Mammary epithelial cell (primary cell): Measurements from ENCODE around the gene IRGQ.

ENCODE experiments used
- EZH2 ChIP-seq: IDR thresholded peaks from 2 replicates; pipeline ENCODE4 v1.6.1; 2012; ENCODE audit warnings: low read length, inconsistent platforms, borderline replicate concordance
- TF ChIP-seq, protein P1 (sequence below), 2 donors: IDR thresholded peaks in 1 of 2; conservative IDR thresholded peaks in 1 of 2; 2 replicates each; pipeline ENCODE4 v1.5.1; 2011 to 2012; ENCODE audit warnings: inconsistent platforms in 2 of 2, low read length in 2 of 2, mild to moderate bottlenecking in 2 of 2, control low read depth in 1 of 2, low read depth in 1 of 2; ENCODE audit not compliant: insufficient read depth in 1 of 2; ENCODE audit errors: extremely low read depth in 1 of 2

DNA sequence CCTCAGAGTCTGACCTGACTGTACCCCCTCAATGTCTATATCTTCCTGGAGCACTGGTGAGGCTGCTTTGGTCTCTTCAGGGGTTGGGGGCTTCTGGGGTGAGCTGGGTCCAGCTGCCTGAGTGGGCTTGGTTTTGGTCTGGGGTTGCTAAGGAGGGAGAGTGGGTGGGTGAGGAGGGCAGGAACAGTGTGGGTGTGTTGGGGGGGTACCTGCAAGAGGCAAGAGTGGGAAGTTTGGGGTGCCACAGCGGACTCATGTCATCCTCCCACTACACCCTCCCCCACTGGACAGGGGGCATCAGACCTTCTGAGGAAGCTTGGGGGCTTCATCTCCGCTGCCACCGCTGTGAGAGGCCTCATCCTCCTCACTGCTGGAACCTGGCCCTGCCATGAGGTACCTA is 49.4 kb downstream of the IRGQ start:
- TF ChIP-seq, protein P1, sequence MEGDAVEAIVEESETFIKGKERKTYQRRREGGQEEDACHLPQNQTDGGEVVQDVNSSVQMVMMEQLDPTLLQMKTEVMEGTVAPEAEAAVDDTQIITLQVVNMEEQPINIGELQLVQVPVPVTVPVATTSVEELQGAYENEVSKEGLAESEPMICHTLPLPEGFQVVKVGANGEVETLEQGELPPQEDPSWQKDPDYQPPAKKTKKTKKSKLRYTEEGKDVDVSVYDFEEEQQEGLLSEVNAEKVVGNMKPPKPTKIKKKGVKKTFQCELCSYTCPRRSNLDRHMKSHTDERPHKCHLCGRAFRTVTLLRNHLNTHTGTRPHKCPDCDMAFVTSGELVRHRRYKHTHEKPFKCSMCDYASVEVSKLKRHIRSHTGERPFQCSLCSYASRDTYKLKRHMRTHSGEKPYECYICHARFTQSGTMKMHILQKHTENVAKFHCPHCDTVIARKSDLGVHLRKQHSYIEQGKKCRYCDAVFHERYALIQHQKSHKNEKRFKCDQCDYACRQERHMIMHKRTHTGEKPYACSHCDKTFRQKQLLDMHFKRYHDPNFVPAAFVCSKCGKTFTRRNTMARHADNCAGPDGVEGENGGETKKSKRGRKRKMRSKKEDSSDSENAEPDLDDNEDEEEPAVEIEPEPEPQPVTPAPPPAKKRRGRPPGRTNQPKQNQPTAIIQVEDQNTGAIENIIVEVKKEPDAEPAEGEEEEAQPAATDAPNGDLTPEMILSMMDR (conservative IDR thresholded peaks at IDR 0.05 in 1 of 2, IDR thresholded peaks at IDR 0.05 in 1 of 2; ENCODE audit: extremely low read depth in 1 of 2, insufficient read depth in 1 of 2, low read depth in 1 of 2, low read length in 2 of 2), result no peak
- no peak for TF ChIP-seq EZH2
